Esophagus muscularis mucosa (tissue), 3 donors: Measurements from ENCODE around the gene BNIP3.

Source experiments
- CTCF ChIP-seq, 3 experiments: fragments of 200-600 bp in 2 of 3; fragments of 450-650 bp in 1 of 3; sonication (generic) in 2 of 3; IDR thresholded peaks; one replicate each; pipeline ENCODE4 v1.5.1; 2017 to 2019; ENCODE audit warnings: antibody characterized with exemption in 3 of 3, mild to moderate bottlenecking in 2 of 3, moderate library complexity in 1 of 3
- POLR2A ChIP-seq: fragments of 450-650 bp; IDR thresholded peaks from one replicate; pipeline ENCODE4 v1.6.1; 2017; ENCODE audit warnings: antibody characterized with exemption, moderate library complexity, mild to moderate bottlenecking, low read depth
- POLR2AphosphoS5 ChIP-seq, 2 donors: sonication (generic); formaldehyde crosslinking; IDR thresholded peaks; one replicate each; pipeline ENCODE4 v1.6.1; 2017; ENCODE audit warnings: antibody characterized with exemption in 2 of 2

GRCh38 chr10:131944412-131944811 is 37.3 kb downstream of the BNIP3 start:
- no peak for TF ChIP-seq POLR2A
- no peak for TF ChIP-seq CTCF (IDR thresholded peaks at IDR 0.05)
- no peak for TF ChIP-seq POLR2AphosphoS5 (IDR thresholded peaks at IDR 0.05)
